Esophagus squamous epithelium (tissue), 5 donors: ENCODE data around the gene PRELID1. TPM values are rescaled to one million over a fixed set of nuclear protein-coding genes. Genes with fewer than 3 reads are reported as not detected.
A peak's percentile ranks its signal among the peaks of the same experiment; 100 is the strongest.

Source experiments
- DNase-seq: peaks from one replicate; lab custom pipeline; 2025; lab: John Stamatoyannopoulos, UW
- H3K27ac ChIP-seq, 4 donors: fragments of 200-600 bp; sonication (generic); one replicate each; pipeline ENCODE4 v1.5.1; 2016 to 2019; ENCODE audit warnings: mild to moderate bottlenecking in 1 of 4
- H3K27me3 ChIP-seq, 4 donors: fragments of 200-600 bp; sonication (generic); 1 replicate in 3 of 4; 2 replicates in 1 of 4; pipeline versions ENCODE4 v1.5.1 to v1.6.0; 2017 to 2021; ENCODE audit warnings: antibody characterized with exemption in 1 of 4
- H3K36me3 ChIP-seq, 3 donors: fragments of 200-600 bp; sonication (generic); one replicate each; pipeline ENCODE4 v1.5.1; 2016 to 2019
- H3K4me1 ChIP-seq, 3 donors: fragments of 200-600 bp; sonication (generic); one replicate each; pipeline ENCODE4 v1.5.1; 2017 to 2019
- H3K4me3 ChIP-seq, 4 donors: fragments of 200-600 bp; sonication (generic); 1 replicate in 3 of 4; 2 replicates in 1 of 4; pipeline ENCODE4 v1.5.1; 2016 to 2019; ENCODE audit warnings: mild to moderate bottlenecking in 2 of 4, moderate library complexity in 1 of 4
- H3K9me3 ChIP-seq, 3 donors: fragments of 200-600 bp; sonication (generic); one replicate each; pipeline ENCODE4 v1.5.1; 2016 to 2019
- CTCF ChIP-seq, 6 experiments: fragments of 450-650 bp in 4 of 6; fragments of 200-600 bp in 2 of 6; sonication (generic) in 2 of 6; IDR thresholded peaks; one replicate each; pipeline ENCODE4 v1.5.1; 2016 to 2019; ENCODE audit warnings: antibody characterized with exemption in 6 of 6, mild to moderate bottlenecking in 4 of 6, moderate library complexity in 4 of 6
- POLR2A ChIP-seq, 4 donors: fragments of 450-650 bp; IDR thresholded peaks; one replicate each; pipeline ENCODE4 v1.6.1; 2017; ENCODE audit warnings: antibody characterized with exemption in 4 of 4, mild to moderate bottlenecking in 4 of 4, moderate library complexity in 3 of 4
- WGBS, 2 donors: methylation state at CpG; one replicate each; pipeline ENCODE4 v1.1.5; 2018; 5-methylcytosine and 5-hydroxymethylcytosine counted together
- intact Hi-C: fragments of 100-400 bp; cut with DNase I; formaldehyde crosslinking; loops from one replicate; pipeline ENCODE4 v1.15.0; 2022
- total RNA-seq, 4 donors: library from RNA; depleted of rRNA; stranded (reverse); fragments of >200 nt; gene quantifications; one replicate each; pipeline ENCODE4 v1.1.0, GENCODE V29; 2016
- donor health status: DM: yes; HTN: yes; CAD: no.

The PRELID1 gene
- total RNA-seq, 4 donors from 2014 or later = 88.7 to 184 (median 108) TPM

GRCh38 chr5:177347699-177348098 is 44.1 kb downstream of the PRELID1 start:
- intact Hi-C loops = no loop called here
- TF ChIP-seq CTCF (IDR thresholded peaks at IDR 0.05) = no peak
- TF ChIP-seq POLR2A (IDR thresholded peaks at IDR 0.05) = no peak
- Histone ChIP-seq H3K36me3 (peaks cover 0 to 71% (median 0%) of the 10 kb centered on the region in 3 donors), H3K4me3 (no peak overlapping the region), H3K9me3 (no peaks in the 10 kb centered on the region), H3K27me3 (no peaks in the 10 kb centered on the region), H3K4me1 (peaks cover 36 to 75% (median 39%) of the 10 kb centered on the region in 3 donors), H3K27ac (peak overlapping the region in 1 of 4 donors; percentile 49)
- WGBS, 2 donors = 85 to 86% methylated on average over 4 of the region's 4 CpGs
- DNase-seq = no peak

- Histone ChIP-seq H3K27me3 (no peaks in the 10 kb centered on the region), H3K36me3 (peaks cover 0 to 55% (median 0%) of the 10 kb centered on the region in 3 donors), H3K27ac (peak overlapping the region in 2 of 4 donors; percentile 90 to 96), H3K4me3 (peak overlapping the region in 2 of 4 donors; percentile 67 to 90), H3K4me1 (peaks cover 36 to 69% (median 39%) of the 10 kb centered on the region in 3 donors), H3K9me3 (no peaks in the 10 kb centered on the region)
- TF ChIP-seq POLR2A (IDR thresholded peaks at IDR 0.05) (no peak), CTCF (IDR thresholded peaks at IDR 0.05) (no peak)
- 61 to 65% methylated on average over 3 of the region's 3 CpGs for WGBS, 2 donors
- intact Hi-C loops = no loop called here
- DNase-seq = no peak
Measured at GRCh38 chr5:177349362-177349647, 45.7 kb downstream of the PRELID1 start.

- intact Hi-C loops = no loop called here
- WGBS, 2 donors = 40 to 61% methylated on average over 5 of the region's 5 CpGs
- DNase-seq = no peak
- peak overlapping the region; percentile 57 to 90 (median 70) for H3K4me3 ChIP-seq
- H3K36me3 ChIP-seq = peaks cover 0 to 50% (median 0%) of the 10 kb centered on the region in 3 donors
- H3K4me1 ChIP-seq = peaks cover 36 to 67% (median 39%) of the 10 kb centered on the region in 3 donors
- no peaks in the 10 kb centered on the region for H3K27me3 ChIP-seq
- H3K9me3 ChIP-seq = no peaks in the 10 kb centered on the region
- H3K27ac ChIP-seq = peak overlapping the region in 3 of 4 donors; percentile 88 to 96 (median 90)
- TF ChIP-seq POLR2A (IDR thresholded peaks at IDR 0.05) = no peak
- TF ChIP-seq CTCF (IDR thresholded peaks at IDR 0.05) = no peak
Measured at GRCh38 chr5:177349762-177350161, 46.2 kb downstream of the PRELID1 start.

GRCh38 chr5:177350776-177351391 is 47.3 kb downstream of the PRELID1 start:
- Histone ChIP-seq H3K4me3 (peak overlapping the region; percentile 57 to 90 (median 70)), H3K27me3 (no peaks in the 10 kb centered on the region), H3K36me3 (peaks cover 0 to 39% (median 0%) of the 10 kb centered on the region in 3 donors), H3K27ac (peak overlapping the region; percentile 88 to 96 (median 90)), H3K4me1 (peaks cover 36 to 60% (median 36%) of the 10 kb centered on the region in 3 donors), H3K9me3 (no peaks in the 10 kb centered on the region)
- WGBS, 2 donors = 13 to 23% methylated on average over 9 of the region's 19 CpGs
- intact Hi-C loops = no loop called here
- no peak for DNase-seq
- TF ChIP-seq CTCF (IDR thresholded peaks at IDR 0.05) (no peak), POLR2A (IDR thresholded peaks at IDR 0.05) (no peak)
